Adrenal gland (tissue), 5 donors: Measurements from ENCODE around the gene BDH2.

Source experiments
- POLR2A ChIP-seq, 2 donors: fragments of 450-650 bp; IDR thresholded peaks; one replicate each; pipeline ENCODE4 v1.6.1; 2017; ENCODE audit warnings: antibody characterized with exemption in 2 of 2, mild to moderate bottlenecking in 2 of 2, moderate library complexity in 1 of 2
- TF ChIP-seq, protein P1 (sequence below), 6 experiments: fragments of 450-650 bp in 4 of 6; fragments of 200-600 bp in 2 of 6; sonication (generic) in 1 of 6; IDR thresholded peaks; 1 replicate in 5 of 6; 2 replicates in 1 of 6; pipeline versions ENCODE4 v1.5.1 to v1.8.0; 2016 to 2021; ENCODE audit warnings: antibody characterized with exemption in 6 of 6, mild to moderate bottlenecking in 2 of 6, moderate library complexity in 1 of 6
- donor health status: DM: no; HTN: no; CAD: no.

DNA sequence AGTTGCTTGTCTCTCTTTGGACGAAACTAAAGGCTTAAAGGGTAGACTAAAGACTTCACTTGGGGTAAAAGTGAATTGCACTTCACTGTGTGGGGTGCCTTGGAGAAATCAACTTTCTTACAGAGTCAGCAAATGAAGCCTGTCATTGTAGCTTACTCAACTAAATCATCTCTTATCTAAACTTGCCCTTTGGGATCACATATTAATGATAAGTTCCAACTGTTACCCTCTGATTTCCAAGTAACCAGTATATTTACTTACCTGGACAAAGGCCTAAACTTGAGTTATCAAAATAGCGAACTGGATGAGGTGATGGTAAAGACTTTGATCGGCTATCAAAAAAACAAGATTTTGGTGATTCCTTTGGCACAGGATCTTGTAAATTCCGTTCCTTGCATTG lies 8.9 kb upstream of the BDH2 start:
- TF ChIP-seq POLR2A (IDR thresholded peaks at IDR 0.05) = no peak
- TF ChIP-seq, protein P1, sequence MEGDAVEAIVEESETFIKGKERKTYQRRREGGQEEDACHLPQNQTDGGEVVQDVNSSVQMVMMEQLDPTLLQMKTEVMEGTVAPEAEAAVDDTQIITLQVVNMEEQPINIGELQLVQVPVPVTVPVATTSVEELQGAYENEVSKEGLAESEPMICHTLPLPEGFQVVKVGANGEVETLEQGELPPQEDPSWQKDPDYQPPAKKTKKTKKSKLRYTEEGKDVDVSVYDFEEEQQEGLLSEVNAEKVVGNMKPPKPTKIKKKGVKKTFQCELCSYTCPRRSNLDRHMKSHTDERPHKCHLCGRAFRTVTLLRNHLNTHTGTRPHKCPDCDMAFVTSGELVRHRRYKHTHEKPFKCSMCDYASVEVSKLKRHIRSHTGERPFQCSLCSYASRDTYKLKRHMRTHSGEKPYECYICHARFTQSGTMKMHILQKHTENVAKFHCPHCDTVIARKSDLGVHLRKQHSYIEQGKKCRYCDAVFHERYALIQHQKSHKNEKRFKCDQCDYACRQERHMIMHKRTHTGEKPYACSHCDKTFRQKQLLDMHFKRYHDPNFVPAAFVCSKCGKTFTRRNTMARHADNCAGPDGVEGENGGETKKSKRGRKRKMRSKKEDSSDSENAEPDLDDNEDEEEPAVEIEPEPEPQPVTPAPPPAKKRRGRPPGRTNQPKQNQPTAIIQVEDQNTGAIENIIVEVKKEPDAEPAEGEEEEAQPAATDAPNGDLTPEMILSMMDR (IDR thresholded peaks at IDR 0.05) = no peak
